HG03354 (cell line): ENCODE measurements around the gene C1orf226.

Source experiments
- ATAC-seq: cut with Tn5 transposase; IDR thresholded peaks from one replicate; pipeline ENCODE4 v1.9.1; 2021; ENCODE audit warnings: mild to moderate bottlenecking; ENCODE audit not compliant: unreplicated experiment, poor library complexity, severe bottlenecking

Gene C1orf226

GRCh38 chr1:162383091-162383490 lies 1.6 kb downstream of the C1orf226 start:
- no peak for ATAC-seq

- no peak for ATAC-seq
These were observed 2.0 kb downstream of the C1orf226 start for GRCh38 chr1:162383516-162383915.

GRCh38 chr1:162384116-162384515 lies 2.6 kb downstream of the C1orf226 start:
- ATAC-seq = no peak

GRCh38 chr1:162384601-162385279 lies 3.2 kb downstream of the C1orf226 start:
- no peak for ATAC-seq

GRCh38 chr1:162385280-162385623 lies 3.7 kb downstream of the C1orf226 start:
- ATAC-seq = no peak

GRCh38 chr1:162385702-162386101 lies 4.2 kb downstream of the C1orf226 start:
- ATAC-seq = no peak

- no peak for ATAC-seq
These were observed 5.0 kb downstream of the C1orf226 start for GRCh38 chr1:162386292-162387225.

- no peak for ATAC-seq
These were observed 5.9 kb downstream of the C1orf226 start for GRCh38 chr1:162387226-162388082.

GRCh38 chr1:162388083-162388594 lies 6.6 kb downstream of the C1orf226 start:
- ATAC-seq = no peak

- ATAC-seq = no peak
These were observed 7.1 kb downstream of the C1orf226 start for GRCh38 chr1:162388615-162389014.

GRCh38 chr1:162389021-162389818 lies 7.7 kb downstream of the C1orf226 start:
- ATAC-seq = peak; percentile 71

- no peak for ATAC-seq
These were observed 8.4 kb downstream of the C1orf226 start for GRCh38 chr1:162389971-162390370.

- no peak for ATAC-seq
These were observed 9.1 kb downstream of the C1orf226 start for GRCh38 chr1:162390396-162391185.

- no peak for ATAC-seq
These were observed 10.4 kb downstream of the C1orf226 start for GRCh38 chr1:162391790-162392563.

GRCh38 chr1:162396201-162396906 lies 14.8 kb downstream of the C1orf226 start:
- ATAC-seq = no peak

GRCh38 chr1:162397039-162397448 lies 15.5 kb downstream of the C1orf226 start:
- no peak for ATAC-seq

- no peak for ATAC-seq
These were observed 16.5 kb downstream of the C1orf226 start for GRCh38 chr1:162397943-162398560.
